ENCODE measurements around the gene MYL7.

MYL7 gene

DNA sequence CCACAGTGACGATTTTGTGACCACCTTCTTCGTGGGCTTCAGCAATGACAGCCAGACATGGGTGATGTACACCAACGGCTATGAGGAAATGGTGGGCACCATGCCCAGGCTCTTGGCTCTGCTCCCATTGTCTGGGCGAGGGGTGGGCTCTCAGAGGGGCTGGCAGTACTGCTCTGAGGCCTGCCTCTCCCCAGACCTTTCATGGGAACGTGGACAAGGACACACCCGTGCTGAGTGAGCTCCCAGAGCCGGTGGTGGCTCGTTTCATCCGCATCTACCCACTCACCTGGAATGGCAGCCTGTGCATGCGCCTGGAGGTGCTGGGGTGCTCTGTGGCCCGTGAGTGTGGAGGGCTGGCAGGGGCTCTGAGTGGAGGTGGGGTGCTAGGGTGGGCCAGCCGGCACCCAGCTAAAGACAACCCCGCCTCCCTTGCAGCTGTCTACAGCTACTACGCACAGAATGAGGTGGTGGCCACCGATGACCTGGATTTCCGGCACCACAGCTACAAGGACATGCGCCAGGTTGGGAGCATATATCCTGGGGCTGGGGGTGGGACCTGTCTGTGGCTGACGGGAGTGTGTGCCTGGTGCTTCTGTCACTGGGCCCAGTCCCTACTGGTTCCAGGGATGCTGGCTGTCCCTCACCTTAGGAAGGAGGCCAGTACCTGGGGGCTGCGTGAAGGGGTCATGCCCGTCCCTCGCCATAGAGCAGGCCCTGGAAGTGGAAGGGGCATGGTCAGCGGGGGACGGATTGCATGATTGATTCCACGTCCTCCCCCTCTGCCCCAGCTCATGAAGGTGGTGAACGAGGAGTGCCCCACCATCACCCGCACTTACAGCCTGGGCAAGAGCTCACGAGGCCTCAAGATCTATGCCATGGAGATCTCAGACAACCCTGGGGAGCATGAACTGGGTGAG lies 30.2 kb downstream of the MYL7 start:
- no peak overlapping the region for H2BK120ac ChIP-seq (ENCODE audit: low read depth, low read length)
- H3K27ac ChIP-seq (replicated peaks; ENCODE audit: low read length): no peak overlapping the region
- no CpG with 5 or more reads among the region's 27 CpGs for WGBS, 2 donors (ENCODE audit: extremely low coverage in 2 of 2, insufficient read length in 2 of 2, insufficient replicate concordance in 1 of 2)
- H3K27me3 ChIP-seq (ENCODE audit: control insufficient read depth in 3 of 3, insufficient read depth in 3 of 3, low read depth in 1 of 3, low read length in 3 of 3): no peaks in the 10 kb centered on the region
- H3K4me1 ChIP-seq (ENCODE audit: control insufficient read depth in 2 of 2, insufficient read depth in 1 of 2, low read depth in 1 of 2, low read length in 2 of 2): no peaks in the 10 kb centered on the region
- no peak overlapping the region for H2BK12ac ChIP-seq (ENCODE audit: low read length)
- no peak overlapping the region for H2BK15ac ChIP-seq (ENCODE audit: low read length)
- peaks cover 0 to 2% of the 10 kb centered on the region in 2 donors for H3K9me3 ChIP-seq (replicated peaks in 1 of 2; ENCODE audit: control insufficient read depth in 2 of 2, insufficient read depth in 1 of 2, low read depth in 1 of 2, low read length in 2 of 2)
- H3K23ac ChIP-seq (ENCODE audit: low read depth, low read length, poor library complexity): peak overlapping the region; percentile 58
- H4K8ac ChIP-seq (ENCODE audit: low read depth, low read length): no peak overlapping the region
- H3K36me3 ChIP-seq (replicated peaks in 1 of 2; ENCODE audit: control insufficient read depth in 2 of 2, insufficient read depth in 2 of 2, low read length in 2 of 2): peaks cover 44 to 52% of the 10 kb centered on the region in 2 donors
- no peak overlapping the region for H2BK5ac ChIP-seq (ENCODE audit: low read length)
- no peak overlapping the region for H3K9ac ChIP-seq (ENCODE audit: low read depth, low read length, poor library complexity)
- H3K18ac ChIP-seq (ENCODE audit: low read length): peak overlapping the region; percentile 64
- no peak overlapping the region for H2AK5ac ChIP-seq (ENCODE audit: low read depth, low read length)
- H3K4me3 ChIP-seq (ENCODE audit: low read length in 2 of 2): no peak overlapping the region
- H4K91ac ChIP-seq (ENCODE audit: low read depth, low read length, poor library complexity): no peak overlapping the region
- no peak overlapping the region for H2AFZ ChIP-seq (ENCODE audit: low read length)
- no peak for DNase-seq (ENCODE audit: low spot score)
- no peak overlapping the region for H3K4ac ChIP-seq (ENCODE audit: low read length)
- H3K14ac ChIP-seq (ENCODE audit: low read length): no peak overlapping the region
- no peak overlapping the region for H3K4me2 ChIP-seq (ENCODE audit: insufficient read depth, low read length, poor library complexity, severe bottlenecking)
- no peaks in the 10 kb centered on the region for H3K79me1 ChIP-seq (ENCODE audit: low read depth, low read length)

- H3K36me3 ChIP-seq (replicated peaks in 1 of 2; ENCODE audit: control insufficient read depth in 2 of 2, insufficient read depth in 2 of 2, low read length in 2 of 2): peaks cover 34 to 46% of the 10 kb centered on the region in 2 donors
- no CpG with 5 or more reads among the region's 18 CpGs for WGBS, 2 donors (ENCODE audit: extremely low coverage in 2 of 2, insufficient read length in 2 of 2, insufficient replicate concordance in 1 of 2)
Measured at GRCh38 chr7:44109991-44110390, 31.1 kb downstream of the MYL7 start.

GRCh38 chr7:44108768-44109750 lies 32.1 kb downstream of the MYL7 start:
- no peak overlapping the region for H3K4me3 ChIP-seq (ENCODE audit: low read length in 2 of 2)
- H2AFZ ChIP-seq (ENCODE audit: low read length): no peak overlapping the region
- no peak overlapping the region for H4K91ac ChIP-seq (ENCODE audit: low read depth, low read length, poor library complexity)
- peak overlapping the region; percentile 48 for H2BK5ac ChIP-seq (ENCODE audit: low read length)
- no peak overlapping the region for H3K23ac ChIP-seq (ENCODE audit: low read depth, low read length, poor library complexity)
- H3K4me2 ChIP-seq (ENCODE audit: insufficient read depth, low read length, poor library complexity, severe bottlenecking): no peak overlapping the region
- peaks cover 5 to 6% of the 10 kb centered on the region in 2 donors for H3K4me1 ChIP-seq (ENCODE audit: control insufficient read depth in 2 of 2, insufficient read depth in 1 of 2, low read depth in 1 of 2, low read length in 2 of 2)
- H2BK15ac ChIP-seq (ENCODE audit: low read length): no peak overlapping the region
- no peak for DNase-seq (ENCODE audit: low spot score)
- H3K27me3 ChIP-seq (ENCODE audit: control insufficient read depth in 3 of 3, insufficient read depth in 3 of 3, low read depth in 1 of 3, low read length in 3 of 3): peaks cover 0 to 2% (median 0%) of the 10 kb centered on the region in 3 experiments
- no peak overlapping the region for H2BK120ac ChIP-seq (ENCODE audit: low read depth, low read length)
- peak overlapping the region; percentile 21 for H3K9ac ChIP-seq (ENCODE audit: low read depth, low read length, poor library complexity)
- H3K14ac ChIP-seq (ENCODE audit: low read length): no peak overlapping the region
- no peak overlapping the region for H3K18ac ChIP-seq (ENCODE audit: low read length)
- no peaks in the 10 kb centered on the region for H3K79me1 ChIP-seq (ENCODE audit: low read depth, low read length)
- no peak overlapping the region for H3K27ac ChIP-seq (replicated peaks; ENCODE audit: low read length)
- WGBS, 2 donors (ENCODE audit: extremely low coverage in 2 of 2, insufficient read length in 2 of 2, insufficient replicate concordance in 1 of 2): no CpG with 5 or more reads among the region's 21 CpGs
- peaks cover 24 to 39% of the 10 kb centered on the region in 2 donors for H3K36me3 ChIP-seq (replicated peaks in 1 of 2; ENCODE audit: control insufficient read depth in 2 of 2, insufficient read depth in 2 of 2, low read length in 2 of 2)
- H2AK5ac ChIP-seq (ENCODE audit: low read depth, low read length): no peak overlapping the region
- H3K9me3 ChIP-seq (replicated peaks in 1 of 2; ENCODE audit: control insufficient read depth in 2 of 2, insufficient read depth in 1 of 2, low read depth in 1 of 2, low read length in 2 of 2): peaks cover 0 to 2% of the 10 kb centered on the region in 2 donors
- no peak overlapping the region for H3K4ac ChIP-seq (ENCODE audit: low read length)
- H4K8ac ChIP-seq (ENCODE audit: low read depth, low read length): no peak overlapping the region
- no peak overlapping the region for H2BK12ac ChIP-seq (ENCODE audit: low read length)

More at GRCh38 chr7:44109991-44110390, 31.1 kb downstream of the MYL7 start:
- no peak overlapping the region for H3K14ac ChIP-seq (ENCODE audit: low read length)
- H2BK12ac ChIP-seq (ENCODE audit: low read length): no peak overlapping the region
- no peak overlapping the region for H3K27ac ChIP-seq (replicated peaks; ENCODE audit: low read length)
- H3K9me3 ChIP-seq (replicated peaks in 1 of 2; ENCODE audit: control insufficient read depth in 2 of 2, insufficient read depth in 1 of 2, low read depth in 1 of 2, low read length in 2 of 2): peaks cover 0 to 2% of the 10 kb centered on the region in 2 donors
- H3K79me1 ChIP-seq (ENCODE audit: low read depth, low read length): no peaks in the 10 kb centered on the region
- no peak overlapping the region for H3K23ac ChIP-seq (ENCODE audit: low read depth, low read length, poor library complexity)
- H2BK15ac ChIP-seq (ENCODE audit: low read length): no peak overlapping the region
- H2AFZ ChIP-seq (ENCODE audit: low read length): no peak overlapping the region
- H2BK120ac ChIP-seq (ENCODE audit: low read depth, low read length): no peak overlapping the region
- H3K4ac ChIP-seq (ENCODE audit: low read length): no peak overlapping the region
- no peak overlapping the region for H3K9ac ChIP-seq (ENCODE audit: low read depth, low read length, poor library complexity)
- no peak overlapping the region for H3K4me3 ChIP-seq (ENCODE audit: low read length in 2 of 2)
- H3K27me3 ChIP-seq (ENCODE audit: control insufficient read depth in 3 of 3, insufficient read depth in 3 of 3, low read depth in 1 of 3, low read length in 3 of 3): no peaks in the 10 kb centered on the region
- H3K4me1 ChIP-seq (ENCODE audit: control insufficient read depth in 2 of 2, insufficient read depth in 1 of 2, low read depth in 1 of 2, low read length in 2 of 2): peaks cover 5% of the 10 kb centered on the region in 2 donors
- no peak overlapping the region for H4K91ac ChIP-seq (ENCODE audit: low read depth, low read length, poor library complexity)
- no peak overlapping the region for H2AK5ac ChIP-seq (ENCODE audit: low read depth, low read length)
- no peak for DNase-seq (ENCODE audit: low spot score)
- no peak overlapping the region for H3K18ac ChIP-seq (ENCODE audit: low read length)
- no peak overlapping the region for H2BK5ac ChIP-seq (ENCODE audit: low read length)
- no peak overlapping the region for H3K4me2 ChIP-seq (ENCODE audit: insufficient read depth, low read length, poor library complexity, severe bottlenecking)
- H4K8ac ChIP-seq (ENCODE audit: low read depth, low read length): peak overlapping the region; percentile 17
